Measurements from ENCODE around the gene ATP13A3. TPM values are rescaled to one million over a fixed set of nuclear protein-coding genes. Genes with fewer than 3 reads are reported as not detected.

Gene ATP13A3
- total RNA-seq, 1 donor from 2014 or later = 63.1 TPM

GRCh38 chr3:194425399-194425798 lies 61.4 kb downstream of the ATP13A3 start:
- H3K27ac Mint-ChIP-seq (ENCODE audit: unreplicated experiment) = no peak overlapping the region
- H3K4me3 Mint-ChIP-seq (ENCODE audit: unreplicated experiment) = no peak overlapping the region
- H3K36me3 Mint-ChIP-seq (ENCODE audit: unreplicated experiment) = peaks cover 50% of the 10 kb centered on the region
- H3K4me1 Mint-ChIP-seq (ENCODE audit: unreplicated experiment) = peaks cover 14% of the 10 kb centered on the region
- TF ChIP-seq CTCF (IDR thresholded peaks at IDR 0.05) = no peak
- no peaks in the 10 kb centered on the region for H3K27me3 Mint-ChIP-seq (ENCODE audit: unreplicated experiment)
- H3K9me3 Mint-ChIP-seq (ENCODE audit: unreplicated experiment) = no peaks in the 10 kb centered on the region
- no peak for DNase-seq (ENCODE audit: extremely low spot score, unreplicated experiment)

- no peak for DNase-seq (ENCODE audit: extremely low spot score, unreplicated experiment)
- Mint-ChIP-seq H3K36me3 (ENCODE audit: unreplicated experiment) (peaks cover 47% of the 10 kb centered on the region), H3K4me1 (ENCODE audit: unreplicated experiment) (peaks cover 14% of the 10 kb centered on the region), H3K4me3 (ENCODE audit: unreplicated experiment) (no peak overlapping the region), H3K27ac (ENCODE audit: unreplicated experiment) (no peak overlapping the region), H3K27me3 (ENCODE audit: unreplicated experiment) (no peaks in the 10 kb centered on the region), H3K9me3 (ENCODE audit: unreplicated experiment) (no peaks in the 10 kb centered on the region)
- no peak for TF ChIP-seq CTCF (IDR thresholded peaks at IDR 0.05)
Observed at GRCh38 chr3:194424953-194425352, 61.8 kb downstream of the ATP13A3 start.

DNA sequence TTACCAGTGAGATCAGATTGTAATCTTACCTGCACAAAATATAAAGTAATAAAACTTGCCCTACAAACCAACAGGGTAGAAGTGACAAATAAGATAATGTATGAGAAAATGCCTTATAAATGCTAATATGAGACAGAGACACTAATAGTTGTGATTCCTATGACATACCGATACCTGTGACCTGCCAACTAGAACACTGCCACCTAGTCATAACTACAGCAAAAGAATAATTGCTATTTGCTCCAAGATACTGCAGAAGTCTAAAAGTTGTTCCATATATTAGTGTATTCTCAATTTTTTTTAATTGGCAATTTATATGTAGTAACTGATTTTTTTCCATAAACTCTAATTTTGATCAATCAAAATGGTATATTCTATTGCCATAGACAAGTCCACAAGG lies 62.4 kb downstream of the ATP13A3 start:
- H3K27ac Mint-ChIP-seq (ENCODE audit: unreplicated experiment) = no peak overlapping the region
- no peak for DNase-seq (ENCODE audit: extremely low spot score, unreplicated experiment)
- no peak overlapping the region for H3K4me3 Mint-ChIP-seq (ENCODE audit: unreplicated experiment)
- no peak for TF ChIP-seq CTCF (IDR thresholded peaks at IDR 0.05)
- H3K9me3 Mint-ChIP-seq (ENCODE audit: unreplicated experiment) = no peaks in the 10 kb centered on the region
- H3K36me3 Mint-ChIP-seq (ENCODE audit: unreplicated experiment) = peaks cover 43% of the 10 kb centered on the region
- peaks cover 14% of the 10 kb centered on the region for H3K4me1 Mint-ChIP-seq (ENCODE audit: unreplicated experiment)
- H3K27me3 Mint-ChIP-seq (ENCODE audit: unreplicated experiment) = no peaks in the 10 kb centered on the region

- TF ChIP-seq CTCF (IDR thresholded peaks at IDR 0.05) = no peak
- peaks cover 14% of the 10 kb centered on the region for H3K4me1 Mint-ChIP-seq (ENCODE audit: unreplicated experiment)
- no peak for DNase-seq (ENCODE audit: extremely low spot score, unreplicated experiment)
- no peaks in the 10 kb centered on the region for H3K9me3 Mint-ChIP-seq (ENCODE audit: unreplicated experiment)
- peaks cover 47% of the 10 kb centered on the region for H3K36me3 Mint-ChIP-seq (ENCODE audit: unreplicated experiment)
- no peaks in the 10 kb centered on the region for H3K27me3 Mint-ChIP-seq (ENCODE audit: unreplicated experiment)
- no peak overlapping the region for H3K27ac Mint-ChIP-seq (ENCODE audit: unreplicated experiment)
- no peak overlapping the region for H3K4me3 Mint-ChIP-seq (ENCODE audit: unreplicated experiment)
Observed at GRCh38 chr3:194423317-194423716, 63.5 kb downstream of the ATP13A3 start.

DNA sequence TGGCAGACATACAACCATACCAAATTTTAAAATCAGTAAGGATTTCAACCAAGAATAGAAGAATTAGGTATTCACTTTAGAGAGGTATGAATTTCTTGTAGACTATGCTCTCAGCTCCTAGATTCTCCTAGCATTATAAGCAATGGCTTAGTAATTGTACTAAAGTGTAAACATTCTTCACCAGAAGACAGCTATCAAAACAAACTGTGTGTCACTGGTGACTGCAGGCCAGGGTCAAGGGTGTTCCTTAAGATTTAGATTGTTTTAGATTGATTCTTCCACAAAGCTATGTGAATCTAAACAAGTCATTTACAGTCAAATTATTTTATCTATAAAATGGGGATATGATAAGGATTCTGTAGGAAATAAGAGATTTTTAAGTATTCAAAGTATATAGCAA lies 64.6 kb downstream of the ATP13A3 start:
- Mint-ChIP-seq H3K4me3 (ENCODE audit: unreplicated experiment) (no peak overlapping the region), H3K36me3 (ENCODE audit: unreplicated experiment) (peaks cover 47% of the 10 kb centered on the region), H3K9me3 (ENCODE audit: unreplicated experiment) (no peaks in the 10 kb centered on the region), H3K4me1 (ENCODE audit: unreplicated experiment) (peaks cover 14% of the 10 kb centered on the region), H3K27ac (ENCODE audit: unreplicated experiment) (peak overlapping the region; percentile 65), H3K27me3 (ENCODE audit: unreplicated experiment) (no peaks in the 10 kb centered on the region)
- no peak for DNase-seq (ENCODE audit: extremely low spot score, unreplicated experiment)
- no peak for TF ChIP-seq CTCF (IDR thresholded peaks at IDR 0.05)

Data from osteocyte (in vitro differentiated cells).